Nephron (organoid): Measurements from ENCODE around the gene RHOH.

Experiments used
- H3K27ac Mint-ChIP-seq, 3 experiments: 2 replicates each; pipeline ENCODE4 v1.8.0; 2020; ENCODE audit warnings: mixed read lengths in 3 of 3, mild to moderate bottlenecking in 2 of 3, moderate library complexity in 1 of 3
- H3K27me3 Mint-ChIP-seq: 2 replicates; pipeline ENCODE4 v1.8.0; 2021; ENCODE audit warnings: low read depth, mild to moderate bottlenecking, moderate library complexity, mixed read lengths
- H3K36me3 Mint-ChIP-seq: 2 replicates; pipeline ENCODE4 v1.8.0; 2020; ENCODE audit warnings: low read depth, mixed read lengths
- H3K4me1 Mint-ChIP-seq: 2 replicates; pipeline ENCODE4 v1.8.0; 2020; ENCODE audit warnings: mixed read lengths
- H3K4me3 Mint-ChIP-seq, 3 experiments: 2 replicates each; pipeline ENCODE4 v1.8.0; 2020; ENCODE audit warnings: mild to moderate bottlenecking in 3 of 3, mixed read lengths in 3 of 3, moderate library complexity in 2 of 3
- H3K9me3 Mint-ChIP-seq: 2 replicates; pipeline ENCODE4 v1.8.0; 2020; ENCODE audit warnings: mixed read lengths
- CTCF ChIP-seq, 3 experiments: fragments of 200-600 bp; sonication (generic); IDR thresholded peaks; one replicate each; pipeline ENCODE4 v1.5.0; 2021; ENCODE audit warnings: antibody characterized with exemption in 3 of 3; ENCODE audit not compliant: unreplicated experiment in 3 of 3

RHOH gene

DNA sequence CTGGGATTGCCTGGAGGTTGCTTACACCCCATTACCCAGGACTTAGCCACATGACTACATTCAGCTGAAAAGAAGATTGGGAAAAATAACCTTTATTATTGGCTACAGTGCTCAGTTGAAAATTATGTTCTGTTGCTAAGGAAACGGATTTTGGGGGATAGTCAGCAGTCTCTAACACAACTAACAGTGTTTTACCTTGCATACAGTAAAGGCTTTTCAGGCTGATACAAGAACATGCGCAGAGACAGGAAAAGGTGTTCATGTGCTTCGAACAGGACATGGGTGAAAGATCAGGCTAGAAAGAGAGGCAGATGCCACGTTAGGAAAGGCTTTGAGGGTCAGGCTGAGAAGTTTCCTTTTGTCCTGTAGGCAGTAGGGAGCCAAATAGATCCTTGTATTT is 14.8 kb upstream of the RHOH start:
- H3K4me3 Mint-ChIP-seq: no peak overlapping the region
- peaks cover 18% of the 10 kb centered on the region for H3K4me1 Mint-ChIP-seq
- no peak overlapping the region for H3K27ac Mint-ChIP-seq
- H3K36me3 Mint-ChIP-seq: no peaks in the 10 kb centered on the region
- no peaks in the 10 kb centered on the region for H3K9me3 Mint-ChIP-seq
- no peak for TF ChIP-seq CTCF (IDR thresholded peaks at IDR 0.05; ENCODE audit: unreplicated experiment in 3 of 3)
- H3K27me3 Mint-ChIP-seq: peaks cover 6% of the 10 kb centered on the region

- Mint-ChIP-seq H3K27ac (no peak overlapping the region), H3K27me3 (peaks cover 6% of the 10 kb centered on the region), H3K9me3 (no peaks in the 10 kb centered on the region), H3K4me3 (no peak overlapping the region), H3K36me3 (no peaks in the 10 kb centered on the region), H3K4me1 (peaks cover 13% of the 10 kb centered on the region)
- no peak for TF ChIP-seq CTCF (IDR thresholded peaks at IDR 0.05; ENCODE audit: unreplicated experiment in 3 of 3)
These were observed 13.9 kb upstream of the RHOH start for GRCh38 chr4:40182954-40183353.

GRCh38 chr4:40183615-40184411 is 13.0 kb upstream of the RHOH start:
- H3K27me3 Mint-ChIP-seq: peaks cover 2% of the 10 kb centered on the region
- H3K4me1 Mint-ChIP-seq: peaks cover 5% of the 10 kb centered on the region
- no peaks in the 10 kb centered on the region for H3K36me3 Mint-ChIP-seq
- H3K27ac Mint-ChIP-seq: no peak overlapping the region
- TF ChIP-seq CTCF (IDR thresholded peaks at IDR 0.05; ENCODE audit: unreplicated experiment in 3 of 3): no peak
- no peaks in the 10 kb centered on the region for H3K9me3 Mint-ChIP-seq
- H3K4me3 Mint-ChIP-seq: no peak overlapping the region

GRCh38 chr4:40185830-40186664 is 10.8 kb upstream of the RHOH start:
- H3K36me3 Mint-ChIP-seq: no peaks in the 10 kb centered on the region
- H3K4me3 Mint-ChIP-seq: no peak overlapping the region
- H3K9me3 Mint-ChIP-seq: no peaks in the 10 kb centered on the region
- H3K4me1 Mint-ChIP-seq: peaks cover 17% of the 10 kb centered on the region
- no peaks in the 10 kb centered on the region for H3K27me3 Mint-ChIP-seq
- no peak overlapping the region for H3K27ac Mint-ChIP-seq
- no peak for TF ChIP-seq CTCF (IDR thresholded peaks at IDR 0.05; ENCODE audit: unreplicated experiment in 3 of 3)

DNA sequence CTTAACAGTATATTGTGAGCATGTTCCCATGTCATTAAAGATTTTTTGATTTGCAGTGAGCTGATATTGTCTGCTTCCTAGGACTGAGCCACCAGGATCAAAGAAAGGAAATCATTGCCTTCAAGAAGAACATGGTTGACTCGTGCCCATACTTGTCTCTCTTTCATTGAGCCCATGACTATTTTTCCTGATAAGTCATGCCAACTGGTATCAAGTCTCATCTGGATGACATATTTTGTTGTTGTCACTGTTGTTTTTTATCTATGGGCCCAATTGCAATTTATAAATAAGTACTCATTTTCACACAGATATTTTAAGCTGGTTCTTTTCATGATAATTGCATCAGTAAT is 10.2 kb upstream of the RHOH start:
- no peaks in the 10 kb centered on the region for H3K36me3 Mint-ChIP-seq

More for the DNA sequence above, 10.2 kb upstream of the RHOH start:
- Mint-ChIP-seq H3K4me1 (peaks cover 21% of the 10 kb centered on the region), H3K4me3 (no peak overlapping the region), H3K27me3 (no peaks in the 10 kb centered on the region), H3K27ac (no peak overlapping the region), H3K9me3 (no peaks in the 10 kb centered on the region)
- TF ChIP-seq CTCF (IDR thresholded peaks at IDR 0.05; ENCODE audit: unreplicated experiment in 3 of 3): no peak
